ENCODE results near the gene RAD51AP2. TPM values are rescaled to one million over a fixed set of nuclear protein-coding genes. Genes with fewer than 3 reads are reported as not detected.

Gene RAD51AP2
- total and polyA plus RNA-seq, 2 of the 8 experiments (the other 6 are each of a cell fraction or from before 2014, with no cell fraction given) = 0.02 to 0.20 TPM

- no peak for TF ChIP-seq SIN3A (conservative IDR thresholded peaks at IDR 0.05 in 1 of 2, IDR thresholded peaks at IDR 0.05 in 1 of 2; ENCODE audit: low read depth in 1 of 2, low read length in 2 of 2)
- TF ChIP-seq SUZ12 (IDR thresholded peaks at IDR 0.05; ENCODE audit: low read length) = no peak
- TF ChIP-seq SIRT6 (IDR thresholded peaks at IDR 0.05; ENCODE audit: low read length) = no peak
Observed at GRCh38 chr2:17550907-17551306, 32.7 kb upstream of the RAD51AP2 start (continued).

Measured in H1 (cell line).